Loucy (cell line): ENCODE data around the gene PIAS1.

Experiments used
- EZH2phosphoT487 ChIP-seq: fragments of 200-600 bp; IDR thresholded peaks from 2 replicates; pipeline ENCODE4 v1.6.1; 2018; ENCODE audit warnings: antibody characterized with exemption, mild to moderate bottlenecking, moderate library complexity, borderline replicate concordance
- TF ChIP-seq, protein P1 (sequence below): fragments of 200-600 bp; sonication (generic); conservative IDR thresholded peaks from 2 replicates; pipeline ENCODE4 v1.5.1; 2014; ENCODE audit warnings: mild to moderate bottlenecking, antibody characterized with exemption, low read length

DNA sequence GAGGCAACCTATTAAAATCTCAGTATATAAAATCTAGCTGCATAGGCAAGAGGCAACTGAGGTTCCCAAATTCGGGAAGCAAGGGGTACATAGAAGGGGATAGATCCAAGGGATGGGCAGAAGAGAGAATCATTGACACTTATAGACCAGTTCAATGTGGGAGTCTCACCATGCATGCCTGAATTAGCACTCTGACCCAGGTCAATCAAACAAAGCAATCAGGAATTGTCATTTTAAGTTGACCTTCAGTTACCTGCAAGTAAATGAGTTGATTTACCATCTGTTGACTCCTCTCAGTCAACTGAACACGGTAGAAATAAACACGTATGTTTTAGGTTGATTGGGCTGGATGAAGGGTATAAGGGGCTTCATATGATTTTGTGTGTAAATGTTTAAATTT lies 33.4 kb upstream of the PIAS1 start:
- TF ChIP-seq, protein P1, sequence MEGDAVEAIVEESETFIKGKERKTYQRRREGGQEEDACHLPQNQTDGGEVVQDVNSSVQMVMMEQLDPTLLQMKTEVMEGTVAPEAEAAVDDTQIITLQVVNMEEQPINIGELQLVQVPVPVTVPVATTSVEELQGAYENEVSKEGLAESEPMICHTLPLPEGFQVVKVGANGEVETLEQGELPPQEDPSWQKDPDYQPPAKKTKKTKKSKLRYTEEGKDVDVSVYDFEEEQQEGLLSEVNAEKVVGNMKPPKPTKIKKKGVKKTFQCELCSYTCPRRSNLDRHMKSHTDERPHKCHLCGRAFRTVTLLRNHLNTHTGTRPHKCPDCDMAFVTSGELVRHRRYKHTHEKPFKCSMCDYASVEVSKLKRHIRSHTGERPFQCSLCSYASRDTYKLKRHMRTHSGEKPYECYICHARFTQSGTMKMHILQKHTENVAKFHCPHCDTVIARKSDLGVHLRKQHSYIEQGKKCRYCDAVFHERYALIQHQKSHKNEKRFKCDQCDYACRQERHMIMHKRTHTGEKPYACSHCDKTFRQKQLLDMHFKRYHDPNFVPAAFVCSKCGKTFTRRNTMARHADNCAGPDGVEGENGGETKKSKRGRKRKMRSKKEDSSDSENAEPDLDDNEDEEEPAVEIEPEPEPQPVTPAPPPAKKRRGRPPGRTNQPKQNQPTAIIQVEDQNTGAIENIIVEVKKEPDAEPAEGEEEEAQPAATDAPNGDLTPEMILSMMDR: no peak
- TF ChIP-seq EZH2phosphoT487: no peak
